Activated CD4-positive, CD25-positive, alpha-beta regulatory T cell treated with anti-CD3 and anti-CD28 coated beads, Interleukin-2, amount 50 U/mL, for 72 hours (primary cell): ENCODE measurements around the gene PDZD7.

Experiments
- DNase-seq: peaks from one replicate; pipeline ENCODE4 v3.0.0; 2021

Gene PDZD7

GRCh38 chr10:101018118-101018599 lies 12.8 kb downstream of the PDZD7 start:
- DNase-seq: no peak

DNA sequence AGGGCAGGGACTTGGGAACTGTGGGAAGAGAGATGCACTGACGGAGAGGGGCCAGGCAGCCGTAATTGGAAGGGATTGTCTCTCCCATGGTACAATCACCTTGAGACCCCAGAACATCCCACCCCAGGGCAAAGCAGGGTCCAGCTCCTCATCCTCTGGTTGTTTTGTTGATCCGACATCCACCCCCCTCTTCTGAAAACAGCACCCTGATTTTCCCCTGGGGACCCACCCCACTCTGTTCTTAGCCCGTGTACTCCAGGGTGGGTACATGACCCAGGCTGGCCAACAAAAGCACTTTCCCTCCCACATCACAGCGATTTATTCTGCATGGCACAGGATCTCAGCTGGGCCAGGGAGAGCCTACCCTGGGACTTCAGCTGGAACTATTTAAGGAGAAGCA lies 14.1 kb downstream of the PDZD7 start:
- no peak for DNase-seq

GRCh38 chr10:101015582-101015973 lies 15.4 kb downstream of the PDZD7 start:
- no peak for DNase-seq

DNA sequence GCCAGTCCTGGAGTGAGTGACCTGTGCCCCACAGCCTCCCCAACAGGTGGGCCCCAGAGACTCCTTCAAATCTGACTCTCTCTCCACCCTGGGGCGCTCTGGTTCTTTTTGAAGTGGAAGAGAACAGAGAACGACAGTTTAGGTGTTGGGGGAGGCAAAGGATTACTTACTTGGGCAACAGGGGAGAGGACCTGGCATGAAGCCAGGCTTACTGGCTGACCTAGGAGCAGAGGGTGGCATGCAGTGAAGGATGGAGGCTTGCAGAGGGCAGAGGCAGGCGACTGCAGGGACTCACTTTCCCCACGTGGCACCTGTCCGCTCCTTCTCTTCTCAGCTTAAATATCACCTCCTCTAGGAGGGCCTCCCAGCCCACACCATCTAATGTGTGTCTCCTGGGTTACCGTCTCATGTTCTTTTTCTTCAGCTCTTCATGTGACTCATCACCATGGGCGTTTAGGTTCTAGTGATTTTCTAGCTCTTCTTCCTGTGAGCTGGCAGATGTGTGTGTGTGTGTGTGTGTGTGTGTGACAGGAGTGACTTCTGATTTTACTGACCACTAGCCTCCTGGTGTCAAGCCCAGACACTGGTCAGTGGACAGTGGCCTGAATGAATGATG lies 15.9 kb downstream of the PDZD7 start:
- DNase-seq: no peak

DNA sequence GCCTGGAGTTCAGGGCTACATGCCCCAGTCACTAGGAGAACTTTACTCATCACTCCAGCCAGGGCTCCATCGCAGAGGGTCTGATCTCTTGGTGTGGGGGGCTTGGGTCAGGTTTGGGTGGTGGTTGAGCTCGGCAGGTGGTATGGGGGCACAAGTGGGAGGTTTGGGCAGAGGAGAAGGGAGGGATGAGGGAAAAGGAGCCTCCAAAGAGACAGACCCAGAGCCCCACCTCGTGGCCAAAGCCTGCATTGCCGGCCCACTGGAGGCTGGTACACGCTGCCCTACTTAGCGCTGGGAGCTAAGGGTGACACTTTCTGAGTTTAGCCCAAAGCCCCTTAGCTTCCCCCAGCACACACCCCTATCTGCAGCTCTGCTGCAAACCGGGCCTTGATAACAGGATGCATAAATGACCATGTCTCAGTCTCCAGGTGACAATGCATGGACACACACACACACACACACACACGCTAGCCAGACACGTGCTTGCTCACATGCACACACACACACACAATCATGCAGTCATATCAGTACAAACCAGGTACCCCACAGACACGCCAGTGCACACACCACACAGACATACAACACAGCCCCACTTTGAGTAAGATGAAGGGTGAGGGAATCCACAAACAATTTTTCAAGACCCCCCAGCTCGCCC lies 16.6 kb downstream of the PDZD7 start:
- peak; percentile 85 for DNase-seq

DNA sequence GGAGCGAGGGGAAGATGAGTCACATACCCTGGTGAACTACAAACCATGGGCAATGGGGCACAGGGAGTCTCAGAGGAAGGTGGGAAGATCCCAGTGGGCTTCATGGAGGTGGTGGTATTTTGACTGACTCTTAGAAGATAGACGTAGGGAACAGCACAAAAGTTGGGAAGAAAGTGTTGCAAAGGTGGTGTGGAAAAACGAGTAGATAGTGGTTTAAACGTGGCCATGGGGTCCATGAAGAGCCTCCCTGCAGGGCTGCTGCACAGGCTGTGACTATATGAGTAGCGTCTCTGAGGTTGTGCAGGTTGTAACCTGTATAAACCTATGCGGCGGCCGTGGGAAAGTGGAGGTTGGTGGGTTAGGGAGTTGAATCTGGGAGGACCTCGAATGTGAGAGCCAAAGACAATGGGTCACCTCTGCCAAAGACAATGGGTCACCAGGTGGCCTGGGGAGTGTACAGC lies 17.5 kb downstream of the PDZD7 start:
- DNase-seq: no peak

DNA sequence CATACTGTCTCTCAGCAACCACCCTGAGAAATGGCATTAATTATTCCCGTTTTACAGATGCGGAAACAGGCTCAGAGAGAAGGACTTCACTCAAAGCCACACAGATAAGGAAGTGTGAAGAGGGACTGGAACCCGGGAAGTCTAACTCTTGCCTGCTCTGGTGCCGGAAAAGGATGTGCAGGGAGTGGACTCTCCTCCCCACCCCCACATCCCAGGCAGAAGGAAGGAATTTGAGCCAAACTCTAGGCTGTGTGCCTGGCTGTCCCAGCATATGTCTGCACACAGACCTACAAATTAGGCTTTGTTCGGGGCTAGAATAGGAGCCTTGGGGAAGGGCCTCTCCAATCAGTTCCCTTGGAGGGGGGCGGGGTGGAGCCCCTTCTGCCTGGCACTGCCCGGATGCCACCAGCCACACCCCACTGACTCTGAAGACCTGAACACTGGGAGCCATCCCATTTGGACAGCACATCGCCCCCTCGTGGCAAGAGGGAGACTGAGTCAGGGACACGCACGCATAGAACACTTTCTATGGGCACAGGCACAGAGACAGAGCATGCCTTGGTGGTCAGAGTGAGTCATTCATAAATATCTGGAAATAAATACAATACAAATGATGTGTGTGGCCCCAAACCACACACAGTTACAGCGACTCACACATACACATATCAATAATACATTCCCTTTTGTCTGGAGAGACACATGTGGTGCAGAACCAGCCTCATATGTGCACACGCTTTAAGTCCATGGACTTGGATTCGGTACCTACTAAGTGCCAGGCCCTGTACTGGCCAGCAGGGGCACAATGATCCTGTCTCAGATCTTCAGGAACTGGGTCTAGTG lies 18.2 kb downstream of the PDZD7 start:
- peak; percentile 78 for DNase-seq

- DNase-seq: no peak
Observed at GRCh38 chr10:101011517-101012423, 19.2 kb downstream of the PDZD7 start.

- DNase-seq: no peak
Observed at GRCh38 chr10:101010329-101010728, 20.6 kb downstream of the PDZD7 start.

DNA sequence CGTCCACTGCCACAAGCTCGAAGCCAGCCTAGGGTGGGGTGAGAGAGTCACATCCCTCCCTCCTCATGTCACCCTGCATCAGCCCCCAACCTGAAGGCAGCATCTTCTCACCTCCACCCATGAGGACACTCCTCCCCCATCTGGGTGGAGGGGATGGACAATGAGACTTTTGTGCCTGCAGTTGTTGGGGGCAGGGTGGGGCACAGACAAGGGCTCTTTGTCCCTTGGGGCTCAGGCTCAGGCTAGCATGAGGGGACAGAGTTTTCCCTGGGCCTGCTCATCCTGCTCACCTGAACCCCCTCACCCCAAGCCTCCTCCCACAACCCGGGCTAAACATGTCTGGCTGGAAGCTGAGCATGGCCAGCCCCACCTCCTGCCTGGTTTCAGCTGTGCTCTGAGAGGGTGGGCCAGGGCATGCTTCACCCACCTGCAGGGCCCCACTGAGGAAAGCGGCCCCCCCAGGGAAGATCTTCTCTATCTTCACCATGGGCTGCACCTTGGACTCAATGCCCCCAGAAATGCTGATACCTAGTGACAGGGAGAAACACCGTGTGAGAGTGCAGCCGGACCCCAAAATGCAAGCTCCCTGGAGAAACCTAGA lies 22.0 kb downstream of the PDZD7 start:
- DNase-seq: no peak

DNA sequence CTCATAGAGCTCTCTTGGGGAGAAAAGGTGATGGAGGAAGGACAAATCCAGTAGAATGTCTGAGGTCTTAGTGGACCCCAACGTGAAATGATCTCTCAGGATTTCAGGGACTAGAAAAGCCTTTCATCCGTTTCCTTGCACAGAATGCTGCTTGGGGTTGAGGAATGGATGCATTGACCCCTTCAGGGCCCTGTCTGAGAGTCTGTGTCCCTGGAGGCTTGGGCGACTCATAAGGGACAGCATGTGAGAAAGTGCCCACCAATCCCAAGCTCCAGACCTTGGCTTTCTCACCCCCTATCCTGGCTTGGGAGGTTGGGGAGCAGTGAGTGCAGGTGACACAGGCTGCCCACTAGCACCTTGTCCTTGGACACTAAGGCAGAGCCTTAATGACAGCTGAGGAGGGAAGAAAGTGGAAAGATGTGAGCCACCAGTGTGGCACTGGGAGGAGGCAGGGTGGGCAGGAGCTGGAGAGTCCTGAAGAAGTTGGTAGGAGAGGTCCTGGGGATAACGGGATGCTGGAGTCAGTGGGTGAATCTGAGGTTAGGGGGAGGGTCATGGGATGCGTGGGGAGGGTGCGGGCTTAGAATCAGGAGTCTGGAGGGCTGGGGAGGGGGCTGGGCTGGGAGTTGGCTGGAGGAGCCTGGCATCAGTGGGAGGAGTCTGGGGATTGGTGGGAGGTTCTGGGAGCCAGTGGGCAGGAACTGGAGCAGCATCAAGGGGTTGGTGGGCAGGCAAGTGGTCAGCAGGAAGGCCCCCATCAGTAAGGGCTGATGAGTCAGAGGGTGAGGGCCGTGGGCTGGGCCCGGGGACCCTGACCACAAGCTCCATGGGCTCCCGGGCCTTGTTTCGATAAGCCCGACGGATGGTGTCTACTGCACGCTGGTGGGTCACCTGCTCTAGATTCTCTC lies 22.8 kb downstream of the PDZD7 start:
- no peak for DNase-seq

- DNase-seq: no peak
Observed at GRCh38 chr10:101007099-101007711, 23.7 kb downstream of the PDZD7 start.

DNA sequence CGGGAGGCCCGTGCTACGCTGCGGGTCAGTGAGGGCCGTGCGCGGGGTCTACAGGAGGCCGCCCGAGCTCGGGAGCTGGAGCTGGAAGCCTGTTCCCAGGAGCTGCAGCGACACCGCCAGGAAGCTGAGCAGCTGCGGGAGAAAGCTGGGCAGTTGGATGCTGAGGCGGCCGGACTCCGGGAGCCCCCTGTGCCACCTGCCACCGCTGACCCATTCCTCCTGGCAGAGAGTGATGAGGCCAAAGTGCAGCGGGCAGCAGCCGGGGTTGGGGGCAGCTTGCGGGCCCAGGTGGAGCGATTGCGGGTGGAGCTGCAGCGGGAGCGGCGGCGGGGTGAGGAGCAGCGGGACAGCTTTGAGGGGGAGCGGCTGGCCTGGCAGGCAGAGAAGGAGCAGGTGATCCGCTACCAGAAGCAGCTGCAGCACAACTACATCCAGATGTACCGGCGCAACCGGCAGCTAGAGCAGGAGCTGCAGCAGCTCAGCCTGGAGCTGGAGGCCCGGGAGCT lies 24.3 kb downstream of the PDZD7 start:
- DNase-seq: no peak

- DNase-seq: no peak
Observed at GRCh38 chr10:101005869-101006567, 24.9 kb downstream of the PDZD7 start.

DNA sequence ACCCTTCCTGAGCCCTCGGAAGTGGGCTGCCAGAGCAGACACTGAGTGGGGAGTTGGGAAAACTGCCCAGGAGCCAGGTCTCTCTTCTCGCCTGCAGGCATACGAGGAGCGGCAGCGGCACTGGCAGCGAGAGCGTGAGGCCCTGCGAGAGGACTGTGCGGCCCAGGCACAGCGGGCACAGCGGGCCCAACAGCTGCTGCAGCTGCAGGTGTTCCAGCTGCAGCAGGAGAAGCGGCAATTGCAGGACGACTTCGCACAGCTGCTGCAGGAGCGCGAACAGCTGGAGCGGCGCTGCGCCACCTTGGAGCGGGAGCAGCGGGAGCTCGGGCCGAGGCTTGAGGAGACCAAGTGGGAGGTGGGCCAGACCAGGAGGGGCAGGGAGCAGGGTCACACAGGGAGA lies 25.6 kb downstream of the PDZD7 start:
- no peak for DNase-seq

DNA sequence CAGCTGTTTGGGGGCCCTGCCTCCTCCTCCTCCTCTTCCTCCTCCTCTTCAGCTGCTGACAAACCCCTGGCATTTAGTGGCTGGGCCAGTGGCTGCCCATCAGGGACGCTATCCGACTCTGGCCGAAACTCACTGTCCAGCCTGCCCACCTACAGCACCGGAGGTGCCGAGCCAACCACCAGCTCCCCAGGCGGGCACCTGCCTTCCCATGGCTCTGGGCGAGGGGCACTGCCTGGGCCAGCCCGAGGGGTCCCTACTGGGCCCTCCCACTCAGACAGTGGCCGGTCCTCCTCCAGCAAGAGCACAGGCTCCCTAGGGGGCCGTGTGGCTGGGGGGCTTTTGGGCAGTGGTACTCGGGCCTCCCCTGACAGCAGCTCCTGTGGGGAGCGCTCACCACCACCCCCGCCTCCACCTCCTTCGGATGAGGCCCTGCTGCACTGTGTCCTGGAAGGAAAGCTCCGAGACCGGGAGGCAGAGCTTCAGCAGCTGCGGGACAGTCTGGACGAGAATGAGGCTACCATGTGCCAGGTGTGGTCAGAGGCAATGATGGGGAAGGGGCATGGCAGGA lies 27.2 kb downstream of the PDZD7 start:
- no peak for DNase-seq

DNA sequence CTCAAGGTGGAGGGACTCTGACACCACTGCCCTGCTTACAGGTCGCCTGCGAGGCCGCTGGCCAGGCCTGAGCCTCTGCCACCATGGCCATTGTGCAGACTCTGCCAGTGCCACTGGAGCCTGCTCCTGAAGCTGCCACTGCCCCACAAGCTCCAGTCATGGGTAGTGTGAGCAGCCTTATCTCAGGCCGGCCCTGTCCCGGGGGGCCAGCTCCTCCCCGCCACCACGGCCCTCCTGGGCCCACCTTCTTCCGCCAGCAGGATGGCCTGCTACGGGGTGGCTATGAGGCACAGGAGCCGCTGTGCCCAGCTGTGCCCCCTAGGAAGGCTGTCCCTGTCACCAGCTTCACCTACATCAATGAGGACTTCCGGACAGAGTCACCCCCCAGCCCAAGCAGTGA lies 28.5 kb downstream of the PDZD7 start:
- DNase-seq: no peak

DNA sequence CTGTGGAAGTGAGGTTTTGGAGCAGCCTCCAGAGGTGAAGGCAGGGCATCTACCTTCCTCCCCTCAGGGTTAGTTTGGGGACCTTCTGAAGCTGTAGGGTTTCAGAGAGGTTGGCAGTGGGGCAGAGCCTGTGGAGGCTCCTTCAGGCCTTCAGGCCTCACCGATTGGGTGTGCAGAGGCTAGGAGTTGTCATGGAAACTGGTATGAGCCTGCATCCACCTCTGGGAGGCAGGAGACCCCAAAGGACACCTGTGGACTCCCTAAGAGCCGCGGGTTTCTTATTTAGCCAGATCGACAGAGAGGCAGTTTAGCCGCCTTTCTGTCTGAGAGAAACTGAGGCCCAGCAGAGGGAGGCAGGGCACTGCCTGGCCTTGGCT lies 29.3 kb downstream of the PDZD7 start:
- no peak for DNase-seq

- DNase-seq: no peak
Observed at GRCh38 chr10:101000915-101001658, 29.8 kb downstream of the PDZD7 start.
